ENCODE data around the gene LYG2.
"Not testable (repeated sequence)": the region's sequence is repeated elsewhere in the genome, so short reads cannot be mapped to it uniquely, and the experiment has no call there.

The LYG2 gene, protein sequence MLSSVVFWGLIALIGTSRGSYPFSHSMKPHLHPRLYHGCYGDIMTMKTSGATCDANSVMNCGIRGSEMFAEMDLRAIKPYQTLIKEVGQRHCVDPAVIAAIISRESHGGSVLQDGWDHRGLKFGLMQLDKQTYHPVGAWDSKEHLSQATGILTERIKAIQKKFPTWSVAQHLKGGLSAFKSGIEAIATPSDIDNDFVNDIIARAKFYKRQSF

DNA sequence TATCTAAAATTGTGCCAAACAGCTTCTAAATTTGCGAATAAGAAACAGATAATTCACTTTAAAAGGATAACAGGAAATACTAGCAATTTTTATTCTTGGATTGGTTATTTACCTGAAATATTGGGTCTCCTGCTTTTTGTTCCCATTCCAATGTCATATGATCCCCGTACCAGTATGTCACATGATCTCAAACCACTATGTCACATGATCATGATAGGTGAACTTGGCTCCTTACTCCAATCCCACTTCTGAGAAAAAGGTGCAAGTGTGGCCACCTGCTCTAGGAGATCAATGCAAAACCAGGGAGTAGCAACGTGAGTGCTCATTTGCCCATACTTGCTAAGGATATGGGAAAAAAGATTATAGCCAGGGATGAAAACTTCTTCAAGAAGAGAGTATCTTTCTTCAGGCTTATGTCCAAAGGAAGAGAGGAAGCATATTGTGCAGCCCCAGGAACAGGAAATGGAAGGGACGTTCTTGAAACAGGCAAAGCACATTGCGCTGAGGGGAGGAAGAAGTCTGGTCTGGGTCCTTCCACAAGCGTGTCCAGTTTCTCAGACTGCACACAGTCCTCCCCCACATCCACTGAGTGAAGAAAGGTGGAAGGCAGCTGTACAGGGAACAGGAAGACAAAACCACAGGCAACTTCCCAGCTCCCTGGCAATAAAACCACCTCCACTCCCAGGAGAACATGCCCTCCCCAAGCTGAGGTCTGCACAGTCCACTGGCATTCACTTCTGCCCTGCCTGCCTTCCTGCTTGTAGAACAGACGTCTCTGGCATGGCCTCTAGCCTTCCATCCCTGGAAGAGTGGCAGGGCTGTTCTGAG is at the start of gene LYG2:
Gene LYG2 (minus strand): TSS at position 176 of the 828 bp plus-strand sequence. CDS start 1,406 bp downstream, outside the sequence.
- no peak for DNase-seq (ENCODE audit: low read depth in 2 of 2)

DNA sequence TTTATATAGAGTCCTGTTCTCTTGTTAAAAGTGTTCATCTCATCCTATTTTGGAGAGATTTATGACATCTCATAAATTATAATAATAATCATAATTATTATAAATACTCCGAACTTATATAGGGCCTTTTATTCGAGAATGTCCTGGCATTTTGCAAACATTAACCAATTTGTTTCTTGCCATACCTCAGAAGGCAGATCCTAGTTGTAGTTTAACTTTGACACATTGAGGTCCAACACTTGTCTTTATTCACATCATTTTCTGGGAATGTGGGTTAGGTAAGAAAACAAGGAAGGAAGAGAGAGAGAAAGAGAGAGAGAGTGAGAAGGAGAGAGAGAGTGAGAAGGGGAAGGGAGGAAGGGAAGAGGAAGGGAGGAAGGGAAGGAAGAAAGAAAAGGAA is 45.6 kb upstream of the LYG2 start, which contains the start of gene LYG1:
Gene LYG1 (minus strand): TSS at position 101 of the 400 bp plus-strand sequence. CDS start 5,527 bp downstream, outside the sequence.
- DNase-seq (ENCODE audit: low read depth in 2 of 2) = not testable (repeated sequence)

DNA sequence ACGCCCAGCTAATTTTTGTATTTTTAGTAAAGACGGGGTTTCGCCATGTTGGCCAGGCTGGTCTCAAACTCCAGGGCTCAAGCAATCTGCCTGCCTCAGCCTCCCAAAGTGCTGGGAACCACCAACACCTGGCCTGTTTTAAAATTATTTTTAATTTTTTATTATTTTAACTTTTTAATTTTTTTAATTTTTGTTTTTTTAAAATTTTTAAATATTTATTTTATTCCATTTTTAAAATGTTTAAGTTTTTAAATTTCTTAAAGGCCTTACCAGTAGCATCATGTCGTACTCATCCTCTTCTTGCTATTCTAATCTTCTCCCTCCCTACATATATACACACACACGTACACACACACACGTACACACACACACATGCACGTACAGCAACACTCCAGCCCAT is 44.1 kb upstream of the LYG2 start:
- no peak for DNase-seq (ENCODE audit: low read depth in 2 of 2)

DNA sequence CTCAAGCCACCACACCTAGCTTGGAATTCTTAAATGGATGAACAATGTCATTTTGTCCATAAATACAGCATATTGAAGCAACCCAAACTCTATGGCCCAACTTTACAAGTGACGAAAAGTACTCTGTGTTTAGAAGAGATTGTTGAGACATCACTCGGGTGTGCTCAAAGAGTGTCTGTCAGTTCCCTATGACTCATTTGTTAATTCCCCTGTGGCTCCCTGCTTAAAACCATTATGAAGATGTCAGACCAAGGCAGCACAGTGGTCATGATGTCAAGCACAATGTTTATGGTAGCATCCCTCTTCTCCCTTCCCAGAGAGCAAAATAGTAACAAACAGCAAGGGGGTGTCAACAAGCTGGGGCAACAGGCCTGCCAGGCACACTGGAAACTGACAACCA is 42.5 kb upstream of the LYG2 start:
- no peak for DNase-seq (ENCODE audit: low read depth in 2 of 2)

DNA sequence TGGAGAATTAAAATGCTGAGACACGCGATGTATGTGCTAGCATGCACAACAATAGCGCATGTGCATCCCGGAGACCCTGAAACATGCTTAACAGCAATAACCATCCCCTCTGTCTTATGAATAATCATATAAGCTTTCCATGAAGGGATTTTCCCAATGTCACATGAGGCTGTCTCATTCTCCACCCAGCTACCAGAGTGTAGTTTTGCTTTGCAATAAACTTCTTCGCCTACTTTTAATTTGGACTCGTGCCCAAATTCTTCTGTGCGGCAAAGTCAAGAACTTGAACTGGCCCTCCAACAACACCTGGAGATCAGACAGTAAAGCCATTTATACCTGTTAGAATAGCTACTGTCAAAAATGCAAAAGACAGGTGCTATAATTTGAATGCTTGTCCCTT is 30.1 kb upstream of the LYG2 start:
- no peak for DNase-seq (ENCODE audit: low read depth in 2 of 2)

DNA sequence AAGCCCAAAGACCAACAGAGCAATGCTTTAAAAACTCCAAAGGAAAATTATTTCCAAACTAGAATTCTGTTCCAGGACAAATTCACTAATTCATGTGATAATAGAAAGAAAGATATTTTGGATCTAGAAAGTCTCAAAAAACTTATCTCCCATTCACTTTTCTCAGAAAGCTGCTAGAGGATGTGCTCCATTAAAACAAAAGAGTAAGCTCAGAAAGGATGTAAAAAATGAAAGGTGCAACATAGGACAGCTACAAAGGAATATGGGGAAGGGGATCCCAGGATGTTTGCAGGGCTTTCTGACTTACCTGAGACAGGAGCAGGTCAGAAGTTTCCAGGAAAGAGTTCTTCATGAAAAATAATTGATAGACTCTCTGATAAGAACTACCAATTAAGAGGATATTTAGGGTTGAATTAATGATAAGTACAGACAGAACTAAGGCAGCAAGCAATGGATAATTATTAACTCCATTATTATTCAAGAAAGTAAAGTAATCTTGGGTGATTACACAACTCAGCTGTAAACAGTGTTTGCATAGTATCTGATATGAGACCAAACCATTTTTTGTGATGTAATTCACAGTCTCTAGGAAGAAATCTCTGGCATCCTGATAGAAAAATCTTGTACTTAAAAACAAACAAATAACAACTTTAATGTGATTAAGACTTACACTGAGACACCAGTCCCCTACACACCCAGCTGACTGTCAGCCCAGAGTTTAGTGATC is 24.7 kb upstream of the LYG2 start:
- DNase-seq (ENCODE audit: low read depth in 2 of 2) = no peak

DNA sequence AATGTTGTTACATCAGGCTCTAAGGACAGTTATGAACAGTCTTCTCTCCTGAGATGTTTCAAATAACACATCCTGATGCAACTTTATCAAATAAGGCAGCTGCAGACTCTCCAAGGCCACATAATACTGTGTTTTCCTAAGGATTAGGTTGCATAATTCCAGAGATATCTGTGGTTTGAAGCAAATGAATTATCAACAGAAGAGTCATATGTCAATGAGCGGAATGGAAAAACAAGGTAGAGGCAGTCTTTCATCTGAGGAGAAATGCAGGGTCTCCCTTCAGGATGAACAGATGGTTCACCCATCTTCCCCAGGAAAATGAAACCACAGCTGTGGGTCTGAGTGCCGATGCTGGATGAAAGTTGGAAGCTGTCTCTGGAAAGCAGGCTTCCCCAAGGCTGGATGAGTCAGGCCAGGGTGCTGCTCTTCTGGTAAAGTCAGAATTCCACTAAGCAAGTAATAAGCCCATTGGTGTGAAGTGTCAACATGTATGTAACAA is 23.4 kb upstream of the LYG2 start:
- DNase-seq (ENCODE audit: low read depth in 2 of 2) = no peak

DNA sequence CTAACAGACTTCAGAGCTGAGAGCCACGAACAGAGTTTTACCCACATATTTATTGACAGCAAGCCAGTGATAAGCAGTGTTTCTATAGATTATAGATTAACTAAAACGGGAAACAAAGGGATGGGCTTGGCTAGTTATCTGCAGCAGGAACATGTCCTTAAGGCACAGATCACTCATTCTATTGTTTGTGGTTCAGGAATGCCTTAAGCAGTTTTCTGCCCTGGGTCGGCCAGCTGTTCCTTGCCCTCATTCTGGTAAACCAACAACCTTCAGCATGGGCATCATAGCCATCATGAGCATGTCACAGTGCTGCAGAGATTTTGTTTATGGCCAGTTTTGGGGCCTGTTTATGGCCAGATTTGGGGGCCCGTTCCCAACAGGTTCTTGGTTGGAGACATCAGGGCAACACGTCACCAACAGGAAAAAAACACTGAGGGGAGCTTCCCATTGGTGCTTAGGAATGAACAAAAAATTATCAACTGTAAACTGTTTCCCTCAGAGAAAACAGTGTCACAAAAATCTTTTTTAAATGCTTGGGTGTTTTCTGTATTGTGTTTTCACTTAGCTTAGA is 22.8 kb upstream of the LYG2 start:
- not testable (repeated sequence) for DNase-seq (ENCODE audit: low read depth in 2 of 2)

DNA sequence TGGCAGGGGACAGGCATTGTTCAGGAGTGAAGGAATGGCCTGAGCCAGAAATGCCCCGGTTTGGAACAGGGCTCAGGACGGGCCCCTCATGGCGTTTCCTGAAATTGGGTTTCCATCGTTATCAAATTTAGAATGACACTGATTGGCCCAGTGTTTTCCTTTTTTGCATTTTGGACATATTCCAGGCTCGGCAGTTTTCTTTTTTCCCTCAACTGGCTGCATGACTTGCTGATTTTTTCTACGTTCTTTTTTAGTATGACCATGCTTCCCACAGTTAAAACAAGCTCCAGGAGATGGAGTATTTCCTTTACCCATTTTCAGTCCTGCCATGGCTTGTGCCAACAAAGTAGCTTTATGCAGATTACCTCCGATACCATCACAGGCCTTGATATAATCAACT is 20.4 kb upstream of the LYG2 start:
- DNase-seq (ENCODE audit: low read depth in 2 of 2) = no peak

DNA sequence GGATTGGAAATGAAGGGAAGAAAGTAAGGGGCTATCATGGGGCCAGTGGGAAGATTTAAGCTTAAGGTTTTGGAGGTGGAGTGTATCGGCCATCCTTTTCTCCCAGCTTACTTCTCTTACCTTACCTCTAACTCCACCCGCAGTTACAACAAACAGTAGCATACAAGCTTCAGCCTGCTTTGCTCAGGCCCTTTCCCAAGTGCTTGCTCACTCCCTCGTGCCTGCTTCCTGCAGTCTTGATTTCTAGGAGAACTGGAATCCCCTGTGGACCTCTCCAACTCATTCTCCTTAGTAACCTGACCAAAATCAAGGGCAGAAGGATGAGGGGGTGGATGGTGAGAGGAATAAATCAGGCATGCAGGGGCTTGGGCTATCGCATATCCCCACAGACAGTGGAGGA is 5.8 kb upstream of the LYG2 start:
- DNase-seq (ENCODE audit: low read depth in 2 of 2) = no peak

DNA sequence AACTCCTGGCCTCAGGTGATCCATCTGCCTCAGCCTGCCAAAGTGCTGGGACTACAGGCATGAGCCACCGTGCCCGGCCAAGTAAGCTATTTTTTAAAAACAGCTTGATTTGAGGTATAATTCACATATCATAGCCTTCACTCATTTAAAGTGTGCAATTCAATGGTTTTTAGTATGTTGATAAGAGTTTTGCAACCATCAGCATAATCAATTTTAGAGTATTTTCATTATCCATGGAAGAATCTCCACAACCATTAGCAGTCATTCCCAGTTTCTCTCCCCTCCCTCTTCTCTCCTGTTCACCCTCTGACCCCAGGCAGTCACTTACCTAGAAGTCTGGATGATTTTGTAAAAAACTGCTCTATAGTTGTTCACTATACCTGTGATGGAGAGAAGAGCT is 4.7 kb upstream of the LYG2 start:
- no peak for DNase-seq (ENCODE audit: low read depth in 2 of 2)

DNA sequence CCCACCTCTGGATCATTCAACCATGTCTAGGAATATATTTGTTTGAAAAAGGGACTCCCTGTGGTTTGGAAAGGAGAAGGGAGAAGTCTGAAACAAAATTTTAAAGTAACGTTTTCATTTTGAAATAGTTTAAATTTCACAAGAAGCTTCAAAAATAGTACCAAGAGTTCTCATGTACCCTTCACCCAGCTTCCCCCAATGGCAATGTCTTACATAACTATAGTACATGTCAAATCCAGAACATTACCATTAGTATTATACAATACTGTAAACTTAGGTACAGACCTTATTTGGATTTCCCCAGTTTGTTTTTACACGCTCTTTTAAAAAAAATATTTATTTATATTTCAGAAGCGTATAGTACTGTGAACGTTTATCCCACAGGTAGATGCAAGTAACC is 4.0 kb upstream of the LYG2 start:
- no peak for DNase-seq (ENCODE audit: low read depth in 2 of 2)

DNA sequence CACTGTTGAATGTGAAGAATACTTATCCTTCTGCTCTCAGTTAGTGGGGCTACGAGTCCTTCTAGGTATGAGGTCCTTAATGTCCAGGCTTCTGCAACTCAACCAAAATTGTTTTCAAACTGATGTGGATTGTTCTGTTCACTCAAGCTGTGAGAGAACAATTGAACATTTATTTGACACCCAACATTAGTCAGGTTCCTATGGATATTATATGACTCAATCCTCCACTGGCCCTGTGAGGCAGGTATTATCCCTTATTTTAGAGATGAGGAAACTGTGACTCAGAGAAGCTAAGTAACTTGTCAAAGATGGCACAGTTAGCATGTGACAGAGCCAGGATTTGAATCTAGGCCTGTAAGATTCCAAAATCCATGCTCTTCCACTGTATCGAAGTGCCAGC is 1.2 kb upstream of the LYG2 start:
- DNase-seq (ENCODE audit: low read depth in 2 of 2) = no peak

DNA sequence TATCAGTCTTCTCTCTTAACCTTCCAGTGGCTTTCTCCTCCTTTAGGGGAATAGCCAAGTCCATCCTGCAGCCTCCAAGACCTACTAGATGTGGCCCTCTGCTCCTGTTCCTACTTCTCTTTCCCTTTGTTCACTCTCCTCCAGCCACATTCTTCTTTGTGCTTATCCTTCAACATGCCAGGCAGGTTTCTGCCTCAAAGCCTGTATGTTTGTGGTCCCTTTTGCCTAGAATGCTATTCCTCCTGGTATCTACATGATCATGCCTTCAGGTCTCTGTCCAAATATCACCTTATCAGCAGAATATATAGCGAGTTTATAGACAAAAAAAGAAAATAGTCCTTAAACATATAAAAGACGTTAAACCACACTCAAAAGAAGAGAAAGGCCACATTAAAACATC is 5.5 kb downstream of the LYG2 start:
- DNase-seq (ENCODE audit: low read depth in 2 of 2) = no peak

DNA sequence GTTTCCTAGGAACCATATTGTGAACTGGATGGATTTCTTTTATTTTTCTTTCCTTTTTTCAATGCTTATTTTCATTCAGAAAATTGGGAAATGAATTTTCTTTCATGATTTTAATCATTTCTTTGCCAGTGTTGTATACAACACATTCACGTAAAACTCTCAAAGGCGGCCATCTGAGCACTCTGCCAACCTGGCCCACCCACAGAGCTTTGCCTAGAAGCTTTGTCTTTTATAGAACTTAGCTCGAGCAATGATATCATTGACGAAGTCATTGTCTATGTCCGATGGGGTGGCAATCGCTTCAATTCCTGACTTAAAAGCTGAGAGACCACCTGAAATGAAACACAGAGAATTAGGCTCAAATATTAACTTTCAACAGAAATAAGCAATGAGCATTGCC is 13.3 kb downstream of the LYG2 start:
- DNase-seq (ENCODE audit: low read depth in 2 of 2) = no peak

DNA sequence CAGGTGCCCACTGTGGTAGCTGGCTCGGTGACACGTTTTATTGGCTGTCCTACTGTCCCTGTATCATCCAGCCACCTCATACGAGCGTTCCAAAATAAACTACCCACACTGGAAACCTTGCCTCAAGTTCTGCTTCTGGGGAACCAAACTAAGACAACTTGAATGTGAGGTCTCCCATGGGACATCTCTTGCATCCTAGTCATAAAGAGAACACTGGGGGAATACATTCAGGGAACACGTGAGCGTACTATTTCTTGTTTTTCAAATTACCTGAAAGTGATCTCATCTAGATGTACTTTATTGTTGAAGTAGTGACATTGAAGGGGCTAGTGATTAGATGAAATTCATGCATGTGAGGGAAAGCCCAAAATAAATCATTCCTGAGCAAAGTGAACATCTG is 15.0 kb downstream of the LYG2 start:
- DNase-seq (ENCODE audit: low read depth in 2 of 2) = no peak

DNA sequence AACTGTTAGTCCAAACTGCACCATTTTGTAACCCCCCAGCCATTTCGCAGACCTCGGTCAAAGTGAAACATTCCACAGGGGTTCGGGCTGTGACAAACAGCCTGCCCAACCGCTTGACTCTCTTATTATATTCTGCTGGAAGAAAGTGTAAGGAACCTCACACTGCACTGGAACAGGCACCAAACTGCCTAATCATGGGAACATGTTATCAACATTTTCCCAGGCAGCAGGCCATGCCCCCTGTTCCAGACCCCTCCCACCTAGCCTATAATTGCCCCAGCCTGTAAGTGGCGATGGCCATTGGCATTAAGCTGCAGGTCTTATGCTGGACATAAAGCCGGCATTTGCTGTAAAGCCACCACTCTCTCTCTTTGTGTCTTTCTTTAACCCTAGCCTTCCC is 16.9 kb downstream of the LYG2 start:
- no peak for DNase-seq (ENCODE audit: low read depth in 2 of 2)

DNA sequence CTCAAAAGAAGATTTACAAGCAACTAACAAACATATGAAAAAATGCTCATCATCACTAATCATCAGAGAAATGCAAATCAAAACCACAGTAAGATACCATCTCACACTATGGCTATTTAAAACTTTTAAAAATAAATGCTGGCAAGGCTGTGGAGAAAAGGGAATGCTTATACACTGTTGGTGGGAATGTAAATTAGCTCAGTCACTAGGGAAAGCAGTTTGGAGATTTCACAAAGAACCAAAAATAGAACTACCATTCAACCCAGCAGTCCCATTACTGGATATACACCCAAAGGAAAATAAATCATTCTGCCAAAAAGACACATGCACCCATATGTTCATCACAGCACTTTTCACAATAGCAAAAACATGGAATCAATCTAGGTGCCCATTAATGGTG is 22.3 kb downstream of the LYG2 start:
- not testable (repeated sequence) for DNase-seq (ENCODE audit: low read depth in 2 of 2)

DNA sequence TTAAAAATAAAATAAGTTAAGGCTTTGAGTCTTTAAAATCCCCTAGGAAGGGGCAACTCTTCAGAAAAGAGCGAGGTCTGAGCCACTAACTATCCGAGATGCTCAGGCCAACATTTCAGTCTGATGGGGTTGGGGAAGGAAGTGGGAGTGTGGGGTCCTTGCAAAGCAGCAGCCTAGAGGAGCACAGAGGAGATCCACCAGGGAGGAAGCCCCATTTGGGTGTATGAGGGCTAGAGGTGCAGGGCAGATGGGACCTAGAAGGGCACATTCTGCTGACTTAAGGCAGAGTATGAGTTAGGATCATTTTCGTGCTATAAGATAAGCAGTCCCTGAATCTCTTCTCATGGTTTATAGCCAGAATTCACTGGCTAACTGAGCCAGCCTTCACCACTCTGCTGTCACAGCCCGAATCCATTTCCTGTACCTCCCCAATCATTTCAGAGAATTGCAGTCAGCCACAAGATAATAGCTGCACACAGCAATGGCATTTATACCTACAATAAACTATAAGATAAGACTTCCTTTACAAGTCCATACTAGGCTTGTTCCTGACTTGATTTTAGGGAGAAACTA is 37.5 kb downstream of the LYG2 start:
- no peak for DNase-seq (ENCODE audit: low read depth in 2 of 2)

DNA sequence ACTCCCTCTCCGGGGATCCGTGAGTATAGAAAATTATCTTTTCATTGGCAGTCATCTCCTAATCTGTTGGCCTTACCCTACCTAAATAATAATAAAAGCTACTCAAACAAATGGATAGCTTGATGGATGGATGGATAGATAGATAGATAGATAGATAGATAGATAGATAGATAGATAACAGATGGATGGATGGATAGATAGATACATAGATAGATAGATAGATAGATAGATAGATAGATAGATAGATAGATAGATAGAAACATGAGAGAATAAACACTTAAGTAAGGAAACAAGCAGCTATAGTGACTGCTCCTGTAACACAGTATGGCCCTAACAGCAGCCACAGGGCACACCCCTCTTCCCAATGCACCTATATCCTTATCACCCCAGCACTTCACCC is 39.4 kb downstream of the LYG2 start:
- DNase-seq (ENCODE audit: low read depth in 2 of 2) = no peak

DNA sequence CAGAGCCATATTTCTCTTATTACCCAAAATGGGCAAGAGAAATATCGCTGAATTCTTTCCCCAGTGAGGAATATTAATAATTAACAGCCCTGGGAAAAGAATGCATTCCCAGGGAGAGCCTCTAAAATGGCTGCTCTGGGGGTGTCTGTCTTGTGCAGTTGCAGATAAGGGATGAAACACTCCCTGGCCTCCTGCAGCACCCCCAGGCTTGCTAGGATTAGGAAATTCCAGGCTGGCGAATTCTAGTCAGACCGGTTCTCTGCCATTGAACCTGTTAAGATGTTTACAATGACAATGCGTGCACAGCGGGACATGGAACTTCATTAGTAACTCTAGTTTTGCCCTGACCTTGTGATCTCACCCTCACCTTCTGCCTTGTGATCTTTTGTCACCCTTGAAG is 50.0 kb downstream of the LYG2 start:
- no peak for DNase-seq (ENCODE audit: low read depth in 2 of 2)

Data from stimulated activated CD8-positive, alpha-beta memory T cell treated with anti-CD3 and anti-CD28 coated beads, Interleukin-2, amount 100 ng/mL, for 1 hour (primary cell).